Measurements from ENCODE around the gene ATP6V1B1.

The ATP6V1B1 gene

DNA sequence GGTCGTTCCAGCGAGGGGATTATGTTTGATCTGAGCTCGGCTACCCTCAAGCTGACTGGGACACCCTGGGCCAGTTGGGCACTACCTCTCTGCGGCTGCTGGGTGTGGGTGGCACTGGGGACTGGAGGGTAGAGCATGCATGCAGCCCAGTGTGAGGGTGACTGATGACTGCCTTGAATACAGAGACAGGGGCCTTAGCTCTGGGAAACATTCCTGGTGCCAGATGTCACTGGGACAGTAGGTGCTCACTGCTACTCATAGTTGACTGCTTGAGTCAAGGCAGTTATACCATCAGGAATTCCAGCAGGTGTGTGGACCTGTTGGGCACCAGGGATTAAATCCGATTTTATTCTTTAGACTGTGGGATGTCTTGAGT lies 33.6 kb upstream of the ATP6V1B1 start:
- peak; percentile 22 for DNase-seq

DNA sequence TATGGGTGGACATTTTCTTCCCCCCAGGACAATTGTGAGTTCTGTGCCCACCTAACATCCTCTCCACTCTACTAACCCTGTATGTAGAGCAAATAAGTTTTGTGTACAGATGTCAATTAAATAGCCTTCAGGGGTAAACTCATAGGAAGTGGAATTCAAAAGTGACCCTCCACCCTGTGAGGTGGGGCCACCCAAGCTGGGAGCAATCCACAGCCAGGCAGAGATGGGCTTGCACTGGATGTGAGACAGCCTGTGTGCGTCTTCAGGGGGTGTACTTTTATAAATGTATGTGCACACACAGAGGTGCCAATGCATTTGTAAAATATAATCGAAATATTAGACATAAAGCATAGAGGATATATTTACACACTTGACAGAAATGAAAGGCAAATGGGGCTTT lies 33.1 kb upstream of the ATP6V1B1 start:
- no peak for DNase-seq

DNA sequence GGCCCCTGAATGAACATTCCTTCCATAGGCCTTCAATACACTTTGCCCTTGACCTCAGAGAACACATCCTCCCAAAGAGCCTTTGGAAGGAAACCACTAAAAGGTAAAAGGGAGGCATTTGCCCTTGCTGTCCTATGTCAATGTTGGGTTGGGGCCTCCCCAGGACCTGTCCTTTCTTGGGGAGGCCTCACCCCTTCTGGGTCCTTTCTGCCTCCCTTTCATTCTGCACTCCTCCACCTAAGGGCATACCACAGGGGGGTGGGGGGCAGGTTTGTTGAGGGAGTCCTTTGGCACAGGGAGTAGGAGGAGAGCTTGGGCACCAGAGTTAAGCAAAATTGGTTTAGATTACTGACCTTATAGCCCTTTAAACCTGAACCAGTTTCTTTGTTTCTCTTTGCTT lies 32.5 kb upstream of the ATP6V1B1 start:
- DNase-seq: no peak

DNA sequence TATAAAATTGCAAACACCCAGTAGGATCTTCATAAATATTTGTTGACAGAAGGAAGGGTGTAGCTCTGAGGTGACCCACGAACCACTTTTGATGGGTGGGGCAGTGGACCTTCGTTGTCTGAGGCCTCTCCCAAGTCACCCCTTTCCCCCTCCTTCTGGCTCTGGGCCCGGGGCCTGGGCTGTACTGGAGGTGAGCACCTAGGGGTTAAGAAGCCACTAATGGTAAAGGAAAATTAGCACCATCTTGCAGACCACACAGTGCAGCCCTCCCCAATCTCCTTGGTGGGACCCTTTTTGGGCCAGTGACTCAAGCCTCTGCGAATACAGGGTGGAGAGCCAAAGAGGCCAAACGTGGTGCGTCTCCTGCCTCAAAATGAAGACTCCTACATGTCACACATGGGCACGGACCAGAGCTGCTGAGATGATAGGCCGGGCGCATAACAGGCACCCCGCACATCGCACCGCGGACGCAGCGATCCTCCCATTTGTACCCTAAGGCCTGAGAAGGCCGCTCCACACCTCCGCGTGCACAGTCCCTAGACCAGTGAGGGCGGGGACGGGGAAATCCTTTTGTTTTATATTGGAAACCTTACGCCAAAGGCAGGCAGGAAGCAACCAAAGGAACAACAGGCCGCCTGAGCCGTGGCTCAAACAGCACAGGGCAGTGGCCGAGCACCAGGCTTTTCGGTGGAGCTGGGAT lies 31.9 kb upstream of the ATP6V1B1 start:
- DNase-seq: no peak

DNA sequence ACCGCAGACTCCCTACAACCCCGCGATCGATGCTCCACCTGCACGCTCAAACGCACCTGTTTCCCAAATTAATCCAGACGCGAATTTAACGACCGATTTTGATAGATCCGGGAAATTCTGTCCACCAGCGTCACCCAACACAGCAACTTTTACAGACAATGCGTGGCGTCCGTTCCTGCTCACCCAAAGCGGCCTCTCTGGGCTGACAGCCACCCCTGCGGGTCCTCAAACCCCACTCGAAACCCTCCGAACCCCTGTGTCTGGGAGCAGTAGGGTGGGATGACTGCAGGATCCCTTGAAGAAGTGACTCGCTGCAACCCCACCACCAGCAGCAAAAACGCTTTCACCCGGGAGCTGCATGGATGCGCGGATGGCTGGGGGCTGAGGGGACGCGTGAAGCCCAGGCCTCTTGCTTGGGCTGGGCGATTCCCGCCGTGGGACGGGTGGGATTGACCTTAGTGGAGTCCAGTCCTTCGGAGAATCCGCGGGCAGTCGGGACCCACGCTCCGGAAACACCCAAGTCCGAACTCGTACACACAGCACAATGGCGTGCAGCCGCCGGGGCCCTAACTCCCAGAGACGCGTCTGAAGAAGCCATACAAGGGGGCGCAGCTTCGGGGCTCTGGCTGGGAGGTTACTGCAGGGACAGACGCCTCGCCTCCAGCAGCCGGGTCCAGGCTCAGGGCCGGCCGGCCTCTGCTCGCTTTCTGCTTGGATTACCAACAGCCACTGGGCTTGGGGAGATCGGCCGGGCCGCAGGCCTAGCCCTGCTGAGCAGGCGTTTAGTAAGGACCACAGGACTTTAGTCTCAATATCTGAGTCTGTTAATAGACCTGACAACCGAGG lies 31.1 kb upstream of the ATP6V1B1 start:
- DNase-seq: no peak

DNA sequence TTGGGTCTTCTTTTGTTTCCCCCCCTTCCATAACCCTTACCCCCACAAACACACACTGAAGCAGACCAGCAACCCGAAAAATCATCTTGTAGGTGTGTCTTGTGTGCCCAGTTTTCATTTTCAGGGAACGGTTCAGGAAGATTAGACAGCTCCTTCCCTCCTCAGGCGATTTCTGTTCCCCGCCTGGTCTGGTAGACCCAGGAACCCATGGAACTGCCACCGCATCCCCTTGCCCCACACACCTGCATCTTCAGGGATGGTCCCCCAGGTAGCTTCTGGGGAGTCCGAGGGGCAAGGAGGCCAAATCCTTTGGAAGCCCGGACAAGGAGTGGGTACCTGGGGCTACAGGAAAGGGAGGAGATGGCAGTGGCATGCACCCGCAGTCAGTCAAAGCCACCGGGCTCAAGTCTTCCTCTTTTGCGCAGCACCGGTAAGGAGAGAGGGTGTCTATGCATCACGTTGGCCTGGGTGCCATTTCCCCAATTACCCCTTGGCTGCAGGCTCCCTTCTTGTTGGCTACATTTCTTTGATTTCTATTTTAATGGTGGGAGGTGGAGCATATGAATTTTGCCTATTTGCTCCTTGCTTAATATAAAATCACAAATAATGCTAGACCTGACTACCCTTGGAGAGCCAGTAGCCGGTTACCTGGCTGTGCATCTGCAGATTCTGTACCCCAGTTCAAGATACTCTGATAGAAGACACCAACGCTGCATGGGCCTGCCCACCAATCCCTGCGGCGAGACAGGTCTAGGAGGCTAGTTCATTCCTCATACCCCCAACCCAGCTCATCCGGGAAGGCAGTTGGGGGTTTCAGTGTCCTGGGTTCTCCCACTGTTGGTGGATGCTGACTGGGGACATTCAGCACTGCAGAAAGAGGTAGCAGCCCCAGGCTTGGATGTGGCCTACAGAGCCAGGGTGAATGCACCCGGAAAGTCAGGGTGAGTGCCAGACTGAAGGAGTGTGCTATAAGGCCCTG lies 30.0 kb upstream of the ATP6V1B1 start:
- no peak for DNase-seq

DNA sequence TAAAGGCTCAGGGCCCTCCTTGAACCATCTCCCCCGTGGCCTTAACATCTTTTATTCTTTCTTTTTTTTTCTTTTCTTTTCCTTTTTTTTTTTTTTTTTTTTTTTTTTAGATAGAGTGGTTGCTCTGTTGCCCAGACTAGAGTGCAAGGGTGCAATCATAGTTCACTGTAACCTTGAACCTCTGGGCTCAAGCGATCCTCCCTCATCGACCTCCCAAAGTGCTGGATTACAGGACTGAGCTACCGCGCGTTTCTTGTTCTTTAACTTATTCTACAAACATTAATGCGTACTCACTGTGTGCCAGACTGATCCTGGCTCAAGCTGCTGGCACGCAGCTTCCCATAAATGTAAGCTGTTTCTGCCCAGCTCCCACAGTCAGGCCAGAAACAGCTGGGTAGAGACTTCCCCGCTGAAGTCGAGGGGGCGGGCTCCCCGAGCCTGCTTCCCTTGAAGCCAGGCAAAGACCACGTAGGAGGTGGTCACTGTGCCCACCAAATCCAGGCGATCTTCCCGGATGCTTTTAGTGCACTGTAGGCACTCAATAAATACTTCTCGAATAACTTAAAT lies 29.2 kb upstream of the ATP6V1B1 start:
- DNase-seq: no peak

DNA sequence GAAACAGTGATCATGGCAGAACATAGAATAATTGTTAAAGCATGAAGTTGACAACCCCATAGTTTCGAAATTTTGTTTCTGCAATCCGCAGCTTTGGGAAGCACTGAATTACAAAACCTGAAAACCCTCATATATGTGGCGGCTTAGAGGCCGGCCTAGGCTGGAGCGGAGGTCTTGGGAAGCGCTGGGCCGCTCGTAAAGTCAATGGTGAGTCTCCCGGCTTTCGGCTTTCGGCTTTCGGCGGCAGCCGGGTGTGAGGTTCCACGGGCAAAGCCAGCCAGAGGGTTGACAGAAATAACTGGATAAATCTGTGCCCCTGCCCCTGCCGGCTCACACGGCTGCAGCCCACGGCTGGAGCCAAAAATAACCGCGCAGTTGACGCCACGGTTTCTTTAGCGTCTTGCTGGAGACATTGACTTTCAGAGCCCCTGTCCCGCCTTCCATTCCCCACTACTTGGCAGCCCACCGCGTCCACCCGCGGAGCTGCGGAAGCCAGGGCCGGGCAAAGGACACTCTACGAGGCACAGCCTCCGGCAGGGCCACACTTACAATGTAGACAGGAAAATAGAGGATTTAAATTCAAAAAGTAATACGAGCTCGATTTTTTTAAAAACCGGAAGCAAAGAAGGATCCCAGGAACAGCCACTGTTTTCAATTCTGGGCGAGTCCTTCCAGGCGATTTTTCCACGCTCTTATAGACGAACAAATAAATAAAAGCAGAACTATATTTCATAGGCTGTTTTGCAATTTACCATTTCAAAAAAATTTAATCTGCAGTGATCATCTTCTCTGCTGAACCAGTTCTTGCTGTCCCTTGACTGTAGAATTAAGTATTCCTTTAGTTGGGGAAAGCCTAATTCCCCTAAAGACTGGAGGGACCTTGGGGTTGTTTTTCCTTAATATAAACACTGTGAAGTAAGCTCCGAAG lies 28.3 kb upstream of the ATP6V1B1 start:
- DNase-seq: no peak

DNA sequence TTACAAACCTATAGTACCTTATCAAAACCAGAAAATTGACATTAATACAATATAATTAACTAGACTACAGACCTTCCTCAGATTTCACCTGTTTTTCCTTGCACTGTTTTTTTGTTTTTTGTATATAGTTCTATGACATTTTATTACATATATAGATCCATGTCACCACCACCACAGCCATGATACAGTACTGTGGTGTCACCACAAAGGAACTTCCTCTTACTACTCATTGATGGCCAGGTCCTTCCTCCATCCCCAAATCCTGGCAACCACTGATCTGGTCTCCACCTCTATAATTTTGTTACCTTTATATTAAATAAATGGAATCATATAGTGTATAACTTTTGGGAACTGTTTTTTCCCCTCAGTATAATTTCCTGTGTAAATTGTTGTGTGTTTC lies 19.4 kb upstream of the ATP6V1B1 start:
- DNase-seq: no peak

DNA sequence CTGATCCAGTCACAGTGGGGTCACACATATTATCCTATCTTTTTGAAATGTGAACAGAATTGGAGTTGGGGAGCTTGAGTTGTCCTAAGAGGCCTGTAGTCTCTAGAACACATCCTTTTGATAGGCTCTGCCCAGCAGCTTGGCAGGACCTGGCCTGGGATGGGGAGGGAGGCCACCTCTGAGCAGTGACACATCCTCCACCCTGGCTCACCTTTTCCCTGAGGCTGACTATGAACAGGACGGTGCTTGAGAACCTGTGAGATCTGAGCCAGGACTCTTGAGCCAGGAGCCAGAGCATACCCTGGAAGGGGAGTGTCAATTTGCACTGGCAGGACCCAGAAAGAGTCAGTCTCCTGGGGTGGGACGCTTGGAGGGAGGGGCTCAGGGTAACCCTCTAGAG lies 17.7 kb upstream of the ATP6V1B1 start:
- DNase-seq: no peak

DNA sequence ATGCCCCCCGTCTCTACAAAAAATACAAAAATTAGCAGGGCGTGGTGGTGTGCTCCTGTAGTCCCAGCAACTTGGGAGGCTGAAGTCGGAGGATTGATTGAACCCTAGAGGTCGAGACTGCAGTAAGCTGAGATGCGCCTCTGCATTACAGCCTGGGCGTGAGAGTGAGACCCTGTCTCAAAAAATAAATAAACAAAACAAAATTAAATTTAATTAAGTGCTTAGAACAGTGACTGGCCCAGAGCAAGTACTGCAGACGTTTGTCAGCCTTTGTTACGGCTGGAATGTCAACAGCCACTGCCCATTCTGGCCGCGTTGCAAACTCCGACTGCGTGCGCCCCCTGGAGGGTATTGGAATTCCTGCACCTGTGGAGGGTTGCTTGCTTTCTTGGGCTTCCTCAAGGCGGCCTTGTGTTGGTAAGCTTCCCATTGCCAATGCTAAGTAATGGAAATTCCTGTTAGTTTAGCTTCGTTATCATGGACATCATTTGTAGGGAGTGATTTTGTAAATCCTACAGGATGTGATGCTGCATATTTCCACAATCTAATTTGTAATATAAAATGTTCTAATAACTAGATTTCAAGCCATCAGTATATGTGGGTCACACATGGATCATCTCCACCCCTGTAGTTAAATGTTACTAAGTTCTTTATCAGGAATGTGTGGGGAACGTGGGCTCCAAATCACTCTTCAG lies 15.9 kb upstream of the ATP6V1B1 start:
- peak; percentile 6 for DNase-seq

DNA sequence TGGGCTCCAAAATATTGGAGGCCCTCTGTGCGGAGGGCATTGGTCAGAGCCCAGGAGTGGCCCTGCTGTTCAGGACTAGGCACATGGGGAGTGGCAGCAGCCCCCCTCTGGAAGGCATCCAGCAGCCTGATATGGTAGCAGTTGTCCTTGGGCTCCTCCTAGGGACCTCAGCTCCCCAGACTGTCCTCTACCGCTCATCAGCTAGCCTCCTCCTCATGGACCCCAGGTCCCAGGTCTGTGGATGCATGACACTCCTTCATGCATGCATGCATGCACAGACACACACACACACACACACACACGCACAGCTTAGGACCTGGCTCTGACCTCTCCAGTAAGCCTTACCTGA lies 15.4 kb upstream of the ATP6V1B1 start:
- no peak for DNase-seq

DNA sequence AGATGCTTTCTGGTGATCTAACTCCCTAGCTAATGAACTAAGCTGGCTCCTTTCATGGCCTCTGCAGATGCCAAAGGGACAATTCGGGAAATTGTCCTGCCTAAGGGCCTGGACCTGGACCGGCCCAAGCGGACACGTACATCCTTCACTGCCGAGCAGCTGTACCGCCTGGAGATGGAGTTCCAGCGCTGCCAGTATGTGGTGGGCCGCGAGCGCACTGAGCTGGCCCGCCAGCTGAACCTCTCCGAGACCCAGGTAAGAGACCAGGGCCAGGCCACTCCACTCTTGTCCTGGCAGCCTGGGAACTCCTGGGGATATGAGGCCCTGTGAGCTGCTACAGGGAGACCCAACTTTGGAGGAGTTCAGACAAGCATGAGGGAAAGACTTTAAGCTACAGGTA lies 14.7 kb upstream of the ATP6V1B1 start:
- DNase-seq: no peak

DNA sequence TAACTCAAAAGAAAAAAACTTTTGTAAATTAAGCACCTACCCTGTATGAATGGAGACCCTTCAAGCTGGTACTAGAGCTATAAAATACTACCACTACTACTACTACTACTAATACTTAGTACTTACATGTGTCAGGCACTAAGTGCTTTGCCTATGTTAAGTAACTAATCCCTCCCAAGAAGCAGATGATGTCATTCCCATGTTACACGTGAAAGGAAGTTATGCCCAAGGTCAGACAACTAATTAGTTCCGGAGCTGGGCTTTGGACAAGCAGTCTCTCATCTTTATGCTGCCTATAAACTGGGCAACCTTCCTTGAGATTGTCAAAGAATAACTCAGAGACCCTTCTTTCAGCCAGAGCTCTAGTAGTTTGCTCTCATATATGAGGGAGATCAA lies 13.9 kb upstream of the ATP6V1B1 start:
- DNase-seq: no peak

DNA sequence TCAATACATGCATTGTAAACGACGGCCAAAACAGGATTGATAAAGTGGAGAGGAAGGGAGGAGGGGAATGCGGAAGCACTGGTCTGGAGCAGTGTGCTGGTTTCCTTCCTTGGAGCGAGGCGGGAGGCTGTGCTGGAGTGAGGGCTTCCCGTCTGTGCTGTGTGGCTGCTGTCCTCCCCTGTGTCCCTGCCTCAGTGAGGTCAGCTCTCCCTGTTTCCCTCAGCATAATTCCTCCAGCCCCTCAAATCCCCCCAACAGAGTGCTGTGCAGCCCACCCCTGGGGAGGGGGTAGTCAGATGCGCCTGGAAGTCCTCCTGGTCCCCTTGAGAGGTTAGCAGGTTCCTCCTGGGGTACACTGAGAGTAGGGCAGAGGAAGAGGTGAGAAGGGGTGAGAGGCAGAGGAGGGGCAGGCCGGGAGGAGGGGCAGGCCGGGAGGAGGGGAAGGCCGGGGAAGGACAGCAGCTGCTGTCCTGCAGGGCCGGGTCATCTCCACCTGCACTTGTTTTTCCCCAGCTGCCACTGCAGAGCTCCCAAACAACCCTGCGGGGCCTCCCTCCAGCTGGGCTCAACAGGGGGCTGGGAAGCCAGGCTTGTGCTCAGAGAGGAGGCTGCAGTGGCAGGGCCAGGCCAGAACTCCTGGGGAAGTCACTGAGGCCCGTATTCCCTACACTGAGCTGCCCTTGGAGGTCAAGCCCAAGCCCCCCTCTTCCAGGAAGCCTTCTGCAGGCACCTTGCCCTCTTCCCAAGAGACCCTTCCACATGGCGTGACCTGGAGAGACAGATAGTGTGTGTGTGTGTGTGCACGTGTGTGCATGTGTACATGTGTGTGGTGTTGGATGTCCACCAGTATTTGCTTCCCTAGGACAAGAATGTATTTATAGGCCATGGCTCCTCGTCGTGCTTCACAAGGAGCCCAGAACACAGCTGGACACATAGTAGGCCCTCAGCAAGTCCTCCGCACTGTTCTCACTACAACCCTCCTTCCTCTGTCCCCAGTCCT lies 13.2 kb upstream of the ATP6V1B1 start:
- no peak for DNase-seq

DNA sequence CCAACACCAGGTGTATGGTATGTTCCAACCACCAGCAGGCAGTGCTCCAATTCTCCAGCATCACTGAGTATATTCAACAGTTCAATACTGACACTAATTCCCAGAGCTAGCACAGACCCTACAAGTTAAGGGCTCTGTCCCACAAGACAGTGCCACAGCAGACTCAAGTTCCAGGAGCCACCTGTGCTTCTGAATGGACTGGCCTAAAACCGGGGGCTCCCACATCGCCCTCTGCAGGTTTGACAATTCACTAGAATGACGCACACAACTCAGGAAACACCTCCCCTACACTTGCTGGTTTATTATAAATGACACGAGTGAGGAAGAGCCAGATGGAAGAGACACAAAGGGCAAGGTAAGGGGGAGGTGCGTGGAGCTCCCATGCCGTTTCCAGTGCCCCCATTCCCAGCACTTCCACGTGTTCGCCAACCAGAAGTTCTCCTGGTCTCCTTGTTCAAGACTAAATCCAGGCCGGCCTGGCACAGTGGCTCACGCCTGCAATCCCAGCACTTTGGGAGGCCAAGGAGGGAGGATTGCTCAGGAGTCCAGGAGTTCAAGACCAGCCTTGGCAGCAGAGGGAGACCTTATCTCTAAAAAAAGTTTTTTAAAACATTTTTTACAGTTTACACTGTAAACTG lies 12.2 kb upstream of the ATP6V1B1 start:
- DNase-seq: no peak

DNA sequence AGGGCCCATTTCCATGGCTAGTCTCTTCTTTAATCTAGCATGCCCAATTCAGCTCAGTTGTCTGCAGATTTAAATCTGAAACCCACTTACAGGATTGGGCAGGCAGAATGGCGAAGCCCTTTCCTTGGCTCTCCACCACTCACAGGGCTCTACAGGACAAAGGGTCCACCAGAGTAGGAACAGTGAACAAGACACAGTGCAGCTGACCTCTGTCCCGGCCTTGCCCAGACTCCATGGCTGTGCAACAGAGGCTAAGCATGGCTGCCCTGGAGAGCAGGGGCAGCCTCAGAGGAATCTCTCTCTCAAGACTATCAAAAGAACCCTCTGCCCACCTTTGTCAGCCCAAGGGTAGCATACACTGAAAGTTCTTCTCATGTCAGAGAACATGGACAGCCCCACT lies 9.7 kb upstream of the ATP6V1B1 start:
- DNase-seq: no peak

DNA sequence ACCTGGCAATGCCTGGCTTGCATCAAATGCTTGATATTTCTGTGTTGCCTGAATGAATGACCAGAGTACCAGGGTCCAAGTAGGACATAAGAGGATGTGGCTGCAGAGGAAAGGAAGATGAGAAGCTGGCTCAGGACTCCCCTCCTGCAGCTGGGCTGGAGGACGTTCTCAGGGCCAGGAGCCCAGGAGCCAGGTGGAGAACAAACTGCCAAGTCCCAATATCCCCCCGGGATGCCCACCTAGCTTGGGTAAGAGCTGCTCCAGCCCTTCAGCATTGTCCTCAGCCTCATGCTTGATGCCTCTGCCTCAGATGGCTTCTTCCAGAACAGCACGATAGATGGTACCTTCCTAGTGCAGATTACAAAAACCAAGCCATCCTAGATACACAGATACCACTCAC lies 8.6 kb upstream of the ATP6V1B1 start:
- DNase-seq: no peak

DNA sequence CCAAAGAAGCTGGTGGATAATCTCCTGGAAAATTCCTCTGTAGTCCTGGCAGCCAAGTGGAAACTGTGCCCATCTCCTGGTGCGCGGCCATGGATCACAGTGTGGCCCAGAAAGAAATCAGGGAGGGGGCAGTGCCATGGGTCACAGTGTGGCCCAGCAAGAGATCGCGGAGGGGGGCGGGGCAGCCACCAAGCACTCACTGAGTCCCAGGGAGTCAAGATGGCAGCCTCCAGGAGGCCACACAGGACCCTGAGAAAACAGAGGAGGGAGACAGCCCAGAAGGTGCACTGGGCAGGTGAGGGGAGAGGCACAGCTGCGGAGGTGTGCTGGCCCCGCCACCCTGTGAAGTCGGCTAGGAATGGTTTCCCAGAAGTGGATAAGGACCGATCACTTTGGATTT lies 8.1 kb upstream of the ATP6V1B1 start:
- no peak for DNase-seq

DNA sequence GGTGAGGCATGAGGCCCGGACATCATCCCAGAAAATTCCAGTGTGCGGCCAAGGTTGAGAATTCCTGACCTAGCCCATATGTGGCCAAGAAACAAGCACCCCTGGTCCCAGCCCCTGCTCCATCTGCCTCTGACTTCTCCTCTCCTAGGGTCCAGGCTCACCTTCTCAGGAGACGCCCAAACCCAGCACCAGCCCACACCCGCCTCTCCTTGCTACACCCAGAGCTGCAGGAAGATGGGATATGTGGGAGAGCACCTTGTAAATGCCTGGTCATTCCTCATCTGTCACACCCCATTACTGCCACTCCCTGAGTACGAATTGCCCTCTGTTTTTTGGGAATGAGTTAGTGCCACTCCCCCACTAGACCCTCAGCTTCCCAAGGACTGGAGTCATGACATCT lies 7.3 kb upstream of the ATP6V1B1 start:
- DNase-seq: no peak

All from NCI-H1105 treated with DMSO at 0.1 percent for 48 hours (cell line).